Sigmoid colon (tissue), 7 donors: ENCODE data around the gene CACNB2. TPM values are rescaled to one million over a fixed set of nuclear protein-coding genes. Genes with fewer than 3 reads are reported as not detected.

ENCODE experiments used
- DNase-seq: peaks from one replicate; pipeline ENCODE4 v3.0.0-alpha.2; 2019
- H3K27ac ChIP-seq, 4 donors: fragments of 200-600 bp; sonication (generic); one replicate each; pipeline ENCODE4 v1.5.1; 2016 to 2019; ENCODE audit warnings: mild to moderate bottlenecking in 1 of 4
- H3K27me3 ChIP-seq, 3 donors: fragments of 200-600 bp; sonication (generic); one replicate each; pipeline ENCODE4 v1.5.1; 2019; ENCODE audit warnings: mild to moderate bottlenecking in 1 of 3
- H3K36me3 ChIP-seq, 4 donors: fragments of 200-600 bp; sonication (generic); one replicate each; pipeline ENCODE4 v1.5.1; 2016 to 2019
- H3K4me1 ChIP-seq, 4 donors: fragments of 200-600 bp; sonication (generic); one replicate each; pipeline ENCODE4 v1.5.1; 2017 to 2019
- H3K4me3 ChIP-seq, 4 donors: fragments of 200-600 bp; sonication (generic); one replicate each; pipeline ENCODE4 v1.5.1; 2017 to 2019; ENCODE audit warnings: mild to moderate bottlenecking in 2 of 4, moderate library complexity in 1 of 4
- H3K9me3 ChIP-seq, 4 donors: fragments of 200-600 bp in 3 of 4; sonication (generic) in 3 of 4; one replicate each; pipeline versions ENCODE4 v1.5.1 to v1.6.1; 2013 to 2019
- EP300 ChIP-seq, 4 donors: sonication (generic); formaldehyde crosslinking; IDR thresholded peaks; one replicate each; pipeline ENCODE4 v1.6.1; 2017; ENCODE audit warnings: antibody characterized with exemption in 4 of 4
- POLR2A ChIP-seq, 2 donors: fragments of 450-650 bp; IDR thresholded peaks; one replicate each; pipeline ENCODE4 v1.6.1; 2016; ENCODE audit warnings: antibody characterized with exemption in 2 of 2, mild to moderate bottlenecking in 2 of 2, moderate library complexity in 2 of 2
- POLR2AphosphoS5 ChIP-seq, 4 donors: sonication (generic); formaldehyde crosslinking; IDR thresholded peaks; one replicate each; pipeline ENCODE4 v1.6.1; 2017; ENCODE audit warnings: antibody characterized with exemption in 4 of 4
- WGBS, 2 donors: extraction: QIAGEN DNeasy Blood & Tissue Kit; methylation state at CpG; one replicate each; pipeline ENCODE4 v1.1.7; 2013; 5-methylcytosine and 5-hydroxymethylcytosine counted together
- intact Hi-C: fragments of 100-400 bp; cut with DNase I; formaldehyde crosslinking; loops from one replicate; pipeline ENCODE4 v1.15.1; 2023
- polyA plus RNA-seq, 3 donors: library from polyadenylated mRNA; stranded (reverse); fragments of 200-250 nt; gene quantifications; one replicate each; pipeline ENCODE4 v1.2.3, GENCODE V29; 2013
- total RNA-seq, 4 donors: library from RNA; depleted of rRNA; stranded (reverse); fragments of >200 nt; gene quantifications; one replicate each; pipeline ENCODE4 v1.1.0, GENCODE V29; 2016
- TF ChIP-seq, protein P1 (sequence below), 4 experiments: fragments of 450-650 bp in 3 of 4; fragments of 200-600 bp in 1 of 4; IDR thresholded peaks; one replicate each; pipeline ENCODE4 v1.5.1; 2016 to 2019; ENCODE audit warnings: antibody characterized with exemption in 4 of 4, mild to moderate bottlenecking in 3 of 4, moderate library complexity in 2 of 4
- donor health status: healthy with polysubstance abuse.
- donor health status: Bipolar disorder and iron deficiency.
- donor health status: healthy.

The CACNB2 gene
- total and polyA plus RNA-seq, 7 donors: 1.2 to 85.3 (median 36.0) TPM

GRCh38 chr10:18213271-18213670 is 73.0 kb downstream of the CACNB2 start:
- intact Hi-C loops: no loop called here
- H3K36me3 ChIP-seq: no peaks in the 10 kb centered on the region
- DNase-seq: no peak
- TF ChIP-seq POLR2AphosphoS5 (IDR thresholded peaks at IDR 0.05): no peak
- TF ChIP-seq EP300 (IDR thresholded peaks at IDR 0.05): no peak
- TF ChIP-seq, protein P1, sequence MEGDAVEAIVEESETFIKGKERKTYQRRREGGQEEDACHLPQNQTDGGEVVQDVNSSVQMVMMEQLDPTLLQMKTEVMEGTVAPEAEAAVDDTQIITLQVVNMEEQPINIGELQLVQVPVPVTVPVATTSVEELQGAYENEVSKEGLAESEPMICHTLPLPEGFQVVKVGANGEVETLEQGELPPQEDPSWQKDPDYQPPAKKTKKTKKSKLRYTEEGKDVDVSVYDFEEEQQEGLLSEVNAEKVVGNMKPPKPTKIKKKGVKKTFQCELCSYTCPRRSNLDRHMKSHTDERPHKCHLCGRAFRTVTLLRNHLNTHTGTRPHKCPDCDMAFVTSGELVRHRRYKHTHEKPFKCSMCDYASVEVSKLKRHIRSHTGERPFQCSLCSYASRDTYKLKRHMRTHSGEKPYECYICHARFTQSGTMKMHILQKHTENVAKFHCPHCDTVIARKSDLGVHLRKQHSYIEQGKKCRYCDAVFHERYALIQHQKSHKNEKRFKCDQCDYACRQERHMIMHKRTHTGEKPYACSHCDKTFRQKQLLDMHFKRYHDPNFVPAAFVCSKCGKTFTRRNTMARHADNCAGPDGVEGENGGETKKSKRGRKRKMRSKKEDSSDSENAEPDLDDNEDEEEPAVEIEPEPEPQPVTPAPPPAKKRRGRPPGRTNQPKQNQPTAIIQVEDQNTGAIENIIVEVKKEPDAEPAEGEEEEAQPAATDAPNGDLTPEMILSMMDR (IDR thresholded peaks at IDR 0.05): no peak
- WGBS, 2 donors: 81 to 92% methylated on average over 4 of the region's 4 CpGs
- no peak overlapping the region for H3K4me3 ChIP-seq
- H3K27me3 ChIP-seq: no peaks in the 10 kb centered on the region
- peak overlapping the region in 1 of 4 donors; percentile 48 for H3K27ac ChIP-seq
- H3K9me3 ChIP-seq: no peaks in the 10 kb centered on the region
- H3K4me1 ChIP-seq: peaks cover 0 to 85% (median 63%) of the 10 kb centered on the region in 4 donors

DNA sequence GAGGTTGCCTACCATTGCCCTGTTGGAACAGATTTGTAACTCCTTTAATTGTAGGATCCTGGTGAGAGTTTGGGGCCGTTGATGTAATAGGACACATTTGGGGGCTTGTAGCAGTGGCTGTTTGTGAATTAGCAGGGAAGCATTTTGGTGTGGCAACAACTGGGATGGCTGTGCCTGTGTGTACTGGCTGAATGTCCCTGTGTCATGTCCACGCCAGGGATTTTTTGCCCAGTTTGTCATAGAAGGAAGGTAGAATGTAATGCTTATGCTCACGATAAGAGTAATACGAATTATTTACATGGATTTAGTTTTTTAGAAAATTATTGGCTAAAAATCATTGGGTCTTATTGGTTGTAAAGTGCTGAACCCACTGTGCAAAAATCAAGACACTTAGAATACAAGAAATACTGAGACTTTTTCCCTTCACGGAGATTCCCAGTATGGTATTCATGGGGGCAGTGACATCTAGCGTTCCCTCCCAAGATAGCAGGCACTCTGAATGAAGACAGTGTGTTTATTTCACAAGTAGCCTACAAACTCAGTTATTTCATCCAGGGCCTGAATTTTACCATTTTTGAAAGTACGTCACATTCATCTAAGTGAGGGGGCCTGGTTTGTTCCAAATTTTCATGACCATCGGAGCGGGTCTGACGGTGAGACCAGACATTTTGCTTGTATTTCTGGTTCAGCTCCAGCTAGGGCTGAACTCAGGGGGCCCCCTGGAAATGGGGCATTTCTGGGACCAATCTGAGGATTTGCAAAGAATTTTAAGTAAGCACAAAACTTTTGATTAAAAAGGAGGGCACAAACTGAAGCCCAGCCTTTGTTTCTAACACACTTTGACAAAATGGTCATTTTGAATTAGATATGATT is 74.7 kb downstream of the CACNB2 start:
- 40 to 49% methylated on average over 10 of the region's 10 CpGs for WGBS, 2 donors
- Histone ChIP-seq H3K27me3 (no peaks in the 10 kb centered on the region), H3K9me3 (no peaks in the 10 kb centered on the region), H3K27ac (peak overlapping the region in 2 of 4 donors; percentile 26 to 58), H3K36me3 (no peaks in the 10 kb centered on the region), H3K4me1 (peaks cover 0 to 81% (median 66%) of the 10 kb centered on the region in 4 donors), H3K4me3 (no peak overlapping the region)
- TF ChIP-seq, protein P1 (IDR thresholded peaks at IDR 0.05): peak; percentile 59 to 82 (median 78)
- no peak for TF ChIP-seq POLR2AphosphoS5 (IDR thresholded peaks at IDR 0.05)
- intact Hi-C loops: loop anchor here (1.0 to 5.0 kb wide), 3 partner anchors 305 to 608 kb away; no protein-coding TSS in a partner anchor
- peak; percentile 68 for DNase-seq

DNA sequence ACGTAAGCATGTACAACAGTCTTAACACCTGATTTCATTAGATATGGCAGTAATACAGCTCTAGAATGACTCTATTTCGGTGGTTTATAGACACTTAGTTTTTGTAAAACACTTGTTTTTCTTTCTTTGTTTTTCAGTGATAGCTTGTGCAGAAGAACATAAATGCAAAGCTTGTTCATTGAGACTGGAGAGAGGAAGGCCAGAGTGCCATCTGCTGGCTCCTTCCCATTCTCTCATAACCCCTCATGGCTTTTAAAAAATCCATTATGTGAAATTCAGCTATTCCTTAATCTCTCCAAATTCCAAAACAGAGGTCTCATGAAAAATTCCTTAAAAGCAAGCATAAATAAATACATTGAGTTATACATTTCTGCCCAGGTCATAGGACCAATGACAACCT is 76.3 kb downstream of the CACNB2 start:
- Histone ChIP-seq H3K36me3 (no peaks in the 10 kb centered on the region), H3K27me3 (no peaks in the 10 kb centered on the region), H3K4me3 (no peak overlapping the region), H3K27ac (peak overlapping the region in 1 of 4 donors; percentile 58), H3K4me1 (peaks cover 0 to 71% (median 55%) of the 10 kb centered on the region in 4 donors), H3K9me3 (no peaks in the 10 kb centered on the region)
- TF ChIP-seq EP300 (IDR thresholded peaks at IDR 0.05) (no peak), POLR2AphosphoS5 (IDR thresholded peaks at IDR 0.05) (no peak), POLR2A (IDR thresholded peaks at IDR 0.05) (no peak)
- TF ChIP-seq, protein P1 (IDR thresholded peaks at IDR 0.05): peak in 3 of 4 experiments; percentile 18 to 42 (median 27)
- DNase-seq: no peak
- intact Hi-C loops: loop anchor here (5.0 kb wide), 1 partner anchor 609 kb away; no protein-coding TSS in a partner anchor
- WGBS, 2 donors: 56 to 57% methylated on average over 2 of the region's 2 CpGs

- H3K9me3 ChIP-seq: no peaks in the 10 kb centered on the region
- H3K27ac ChIP-seq: no peak overlapping the region
- intact Hi-C loops: loop anchor here (5.0 kb wide), 1 partner anchor 610 kb away; no protein-coding TSS in a partner anchor
- WGBS, 2 donors: 82 to 87% methylated on average over 2 of the region's 2 CpGs
- TF ChIP-seq POLR2AphosphoS5 (IDR thresholded peaks at IDR 0.05) (no peak), POLR2A (IDR thresholded peaks at IDR 0.05) (no peak), EP300 (IDR thresholded peaks at IDR 0.05) (no peak)
- TF ChIP-seq, protein P1 (IDR thresholded peaks at IDR 0.05): no peak
- peaks cover 0 to 62% (median 51%) of the 10 kb centered on the region in 4 donors for H3K4me1 ChIP-seq
- H3K4me3 ChIP-seq: no peak overlapping the region
- no peaks in the 10 kb centered on the region for H3K36me3 ChIP-seq
- no peaks in the 10 kb centered on the region for H3K27me3 ChIP-seq
- no peak for DNase-seq
Observed at GRCh38 chr10:18217577-18217976, 77.4 kb downstream of the CACNB2 start.
